PC-3 (cell line): ENCODE data around the gene ASPA. TPM values are rescaled to one million over a fixed set of nuclear protein-coding genes. Genes with fewer than 3 reads are reported as not detected.

Experiments used
- ATAC-seq: fragments of 200-7000 bp; cut with Tn5 transposase; 2 replicates; pipeline ENCODE4 v1.9.1; 2020; ENCODE audit warnings: mild to moderate bottlenecking, moderate library complexity
- BruUV-seq: library from RNA; stranded (reverse); fragments of 400-500 nt; replicated peaks from 2 replicates; lab custom pipeline; 2021; lab: Mats Ljungman, UMichigan
- CTCF ChIA-PET: fragments of 300-600 bp; sonication (Branson Sonifier 250); formaldehyde crosslinking; loops from one replicate; lab custom pipeline; 2022; ENCODE audit warnings: antibody characterized with exemption; lab: Charles Lee
- POLR2A ChIA-PET: fragments of 300-600 bp; sonication (Branson Sonifier 250); formaldehyde crosslinking; loops from one replicate; lab custom pipeline; 2022; ENCODE audit warnings: antibody characterized with exemption; ENCODE audit not compliant: unreplicated experiment; lab: Charles Lee
- DNase-seq: peaks from one replicate; pipeline ENCODE4 v3.0.0-alpha.2; 2015
- H2AFZ ChIP-seq: fragments of 300-600 bp; sonication (generic); 2 replicates; pipeline ENCODE4 v1.6.0; 2016; ENCODE audit warnings: antibody characterized with exemption, low read length
- H3F3A ChIP-seq: fragments of 300-600 bp; sonication (generic); one replicate; pipeline ENCODE4 v1.6.0; 2017; ENCODE audit warnings: antibody characterized with exemption, low read length, control low read depth, mild to moderate bottlenecking; ENCODE audit not compliant: unreplicated experiment
- H3K27ac ChIP-seq: fragments of 300-600 bp; sonication (generic); 2 replicates; pipeline ENCODE4 v1.5.1; 2016; ENCODE audit warnings: mild to moderate bottlenecking, low read length
- H3K27me3 ChIP-seq: fragments of 300-600 bp; sonication (generic); 2 replicates; pipeline ENCODE4 v1.6.1; 2016; ENCODE audit warnings: low read length, mixed read lengths
- H3K36me3 ChIP-seq: fragments of 300-600 bp; sonication (generic); 2 replicates; pipeline ENCODE4 v1.6.1; 2016; ENCODE audit warnings: low read depth, mixed run types, low read length, mixed read lengths
- H3K4me1 ChIP-seq: fragments of 300-600 bp; sonication (generic); 2 replicates; pipeline ENCODE4 v1.5.1; 2016; ENCODE audit warnings: low read length; ENCODE audit not compliant: insufficient read depth
- H3K4me2 ChIP-seq: fragments of 300-600 bp; sonication (generic); 2 replicates; pipeline ENCODE4 v1.6.0; 2016; ENCODE audit warnings: low read length
- H3K4me3 ChIP-seq: fragments of 300-600 bp; sonication (generic); 2 replicates; pipeline ENCODE4 v1.5.1; 2016; ENCODE audit warnings: mild to moderate bottlenecking, low read length, mixed read lengths
- H3K79me2 ChIP-seq: fragments of 300-600 bp; sonication (generic); 2 replicates; pipeline ENCODE4 v1.6.1; 2017; ENCODE audit warnings: low read length, mixed read lengths
- H3K9ac ChIP-seq: fragments of 300-600 bp; sonication (generic); 2 replicates; pipeline ENCODE4 v1.6.0; 2016; ENCODE audit warnings: mild to moderate bottlenecking, low read length
- H3K9me2 ChIP-seq: fragments of 300-600 bp; sonication (generic); replicated peaks from 2 replicates; pipeline ENCODE4 v1.6.1; 2016; ENCODE audit warnings: mixed run types, low read length, mixed read lengths
- H3K9me3 ChIP-seq: fragments of 300-600 bp; sonication (generic); 2 replicates; pipeline ENCODE4 v1.6.1; 2016; ENCODE audit warnings: low read length, mixed read lengths
- H4K20me1 ChIP-seq: fragments of 300-600 bp; sonication (generic); 2 replicates; pipeline ENCODE4 v1.6.1; 2016; ENCODE audit warnings: low read length, mixed read lengths
- EZH2 ChIP-seq: fragments of 300-600 bp; sonication (generic); IDR thresholded peaks from one replicate; pipeline ENCODE4 v1.6.1; 2017; ENCODE audit warnings: antibody characterized with exemption, mild to moderate bottlenecking, low read length; ENCODE audit not compliant: unreplicated experiment
- EZH2phosphoT487 ChIP-seq: fragments of 300-600 bp; sonication (generic); IDR thresholded peaks from 2 replicates; pipeline ENCODE4 v1.6.1; 2018; ENCODE audit warnings: mild to moderate bottlenecking, antibody characterized with exemption, low read length, borderline replicate concordance
- intact Hi-C: fragments of 100-400 bp; cut with micrococcal nuclease; formaldehyde crosslinking; loops from 2 replicates; pipeline ENCODE4 v1.9.0; 2023
- total RNA-seq: library from RNA; depleted of rRNA; stranded (reverse); fragments of >200 nt; gene quantifications from 2 replicates; pipeline ENCODE4 v1.2.3, GENCODE V29; 2014
- TF ChIP-seq, protein P1 (sequence below): fragments of 300-600 bp; sonication (generic); conservative IDR thresholded peaks from 2 replicates; pipeline ENCODE4 v1.5.1; 2017; ENCODE audit warnings: antibody characterized with exemption, low read depth, mild to moderate bottlenecking, low read length

The ASPA gene
- total RNA-seq, 1 experiment from 2014 or later: not detected

DNA sequence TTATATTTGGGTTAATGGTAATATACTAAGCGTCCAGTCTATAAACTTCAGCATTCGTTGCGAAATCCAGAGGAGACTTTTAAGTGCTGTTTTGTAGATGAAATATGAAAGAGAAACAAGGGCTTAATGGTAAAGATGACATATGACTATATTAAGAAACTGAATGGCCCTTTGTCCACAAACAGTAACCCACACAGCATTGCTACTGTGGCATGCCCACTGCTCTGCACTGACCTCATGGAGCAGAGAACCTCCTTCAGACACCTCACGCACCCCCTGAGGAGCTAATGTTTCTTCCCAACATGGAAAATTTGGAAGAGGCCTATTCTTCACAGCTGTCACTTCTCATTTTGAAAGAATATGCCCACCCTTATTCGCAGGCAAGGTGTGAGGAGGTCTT lies 26.7 kb downstream of the ASPA start:
- intact Hi-C loops: no loop called here
- ChIA-PET POLR2A (no interaction called here), CTCF (no interaction called here)
- Histone ChIP-seq H3K4me3 (no peak overlapping the region), H3K9me2 (no peaks in the 10 kb centered on the region), H3K9ac (no peak overlapping the region), H3K79me2 (no peaks in the 10 kb centered on the region), H3K36me3 (no peaks in the 10 kb centered on the region), H2AFZ (no peak overlapping the region), H4K20me1 (no peaks in the 10 kb centered on the region), H3F3A (no peaks in the 10 kb centered on the region), H3K9me3 (no peaks in the 10 kb centered on the region), H3K4me1 (no peaks in the 10 kb centered on the region), H3K27me3 (no peaks in the 10 kb centered on the region), H3K4me2 (no peak overlapping the region), H3K27ac (no peak overlapping the region)
- no peak for DNase-seq
- ATAC-seq: no peak
- no TSS peak for BruUV-seq
- TF ChIP-seq, protein P1, sequence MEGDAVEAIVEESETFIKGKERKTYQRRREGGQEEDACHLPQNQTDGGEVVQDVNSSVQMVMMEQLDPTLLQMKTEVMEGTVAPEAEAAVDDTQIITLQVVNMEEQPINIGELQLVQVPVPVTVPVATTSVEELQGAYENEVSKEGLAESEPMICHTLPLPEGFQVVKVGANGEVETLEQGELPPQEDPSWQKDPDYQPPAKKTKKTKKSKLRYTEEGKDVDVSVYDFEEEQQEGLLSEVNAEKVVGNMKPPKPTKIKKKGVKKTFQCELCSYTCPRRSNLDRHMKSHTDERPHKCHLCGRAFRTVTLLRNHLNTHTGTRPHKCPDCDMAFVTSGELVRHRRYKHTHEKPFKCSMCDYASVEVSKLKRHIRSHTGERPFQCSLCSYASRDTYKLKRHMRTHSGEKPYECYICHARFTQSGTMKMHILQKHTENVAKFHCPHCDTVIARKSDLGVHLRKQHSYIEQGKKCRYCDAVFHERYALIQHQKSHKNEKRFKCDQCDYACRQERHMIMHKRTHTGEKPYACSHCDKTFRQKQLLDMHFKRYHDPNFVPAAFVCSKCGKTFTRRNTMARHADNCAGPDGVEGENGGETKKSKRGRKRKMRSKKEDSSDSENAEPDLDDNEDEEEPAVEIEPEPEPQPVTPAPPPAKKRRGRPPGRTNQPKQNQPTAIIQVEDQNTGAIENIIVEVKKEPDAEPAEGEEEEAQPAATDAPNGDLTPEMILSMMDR: no peak
- TF ChIP-seq EZH2: no peak
- TF ChIP-seq EZH2phosphoT487: no peak

DNA sequence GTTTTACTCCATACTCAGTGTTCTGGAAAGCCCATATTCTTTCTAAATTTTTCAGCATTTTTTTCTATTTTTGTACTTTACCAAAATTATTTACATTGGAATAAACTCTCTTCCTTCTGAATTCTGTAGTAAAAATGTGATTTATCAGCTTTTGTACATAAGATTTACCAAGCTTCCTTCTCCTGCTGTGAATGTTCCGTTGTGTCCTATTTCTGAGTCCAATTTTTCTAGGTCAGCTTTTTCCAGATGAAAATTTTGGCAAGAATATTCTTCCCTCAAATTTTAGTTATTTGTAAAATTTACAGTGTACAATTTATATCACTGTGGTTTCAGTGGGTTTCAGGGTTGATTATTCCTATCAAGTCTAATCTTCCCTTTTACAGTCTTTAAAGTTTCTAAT lies 27.5 kb downstream of the ASPA start:
- ATAC-seq (no peak), DNase-seq (no peak)
- H3K27ac ChIP-seq: no peak overlapping the region
- H3K9me3 ChIP-seq: no peaks in the 10 kb centered on the region
- TF ChIP-seq, protein P1: no peak
- no peak for TF ChIP-seq EZH2phosphoT487
- TF ChIP-seq EZH2: no peak
- no peaks in the 10 kb centered on the region for H3K27me3 ChIP-seq
- no peaks in the 10 kb centered on the region for H3K9me2 ChIP-seq
- no peaks in the 10 kb centered on the region for H3K4me1 ChIP-seq
- no peak overlapping the region for H3K4me3 ChIP-seq
- H3K36me3 ChIP-seq: no peaks in the 10 kb centered on the region
- H3K9ac ChIP-seq: no peak overlapping the region
- CTCF ChIA-PET: no interaction called here
- intact Hi-C loops: no loop called here
- no peaks in the 10 kb centered on the region for H3K79me2 ChIP-seq
- H3K4me2 ChIP-seq: no peak overlapping the region
- POLR2A ChIA-PET: no interaction called here
- H3F3A ChIP-seq: no peaks in the 10 kb centered on the region
- H4K20me1 ChIP-seq: no peaks in the 10 kb centered on the region
- H2AFZ ChIP-seq: no peak overlapping the region
- no TSS peak for BruUV-seq

DNA sequence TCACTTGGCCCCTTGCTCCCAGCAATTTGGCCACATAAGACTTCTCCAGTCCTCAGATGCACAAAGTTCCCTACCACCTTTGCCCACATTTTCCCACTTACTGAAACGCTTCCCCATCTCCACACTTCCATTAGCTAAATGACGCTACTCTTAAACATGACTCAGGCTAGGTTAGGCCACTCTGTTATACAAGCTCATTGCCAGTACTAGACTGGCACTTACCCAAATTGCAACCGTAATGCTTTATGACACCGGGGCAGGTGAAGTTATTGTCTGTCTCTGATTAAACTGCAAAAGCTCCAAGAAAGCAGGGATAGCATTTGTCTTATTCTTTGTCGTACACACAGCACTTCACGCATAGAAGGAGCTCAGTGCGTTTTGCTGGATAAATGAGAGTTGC lies 29.2 kb downstream of the ASPA start:
- ChIA-PET POLR2A (no interaction called here), CTCF (no interaction called here)
- H4K20me1 ChIP-seq: no peaks in the 10 kb centered on the region
- H3K36me3 ChIP-seq: no peaks in the 10 kb centered on the region
- H3K9ac ChIP-seq: no peak overlapping the region
- no peak overlapping the region for H3K27ac ChIP-seq
- no peaks in the 10 kb centered on the region for H3K9me3 ChIP-seq
- TF ChIP-seq EZH2phosphoT487: no peak
- TF ChIP-seq, protein P1: no peak
- no peak for TF ChIP-seq EZH2
- no TSS peak for BruUV-seq
- H2AFZ ChIP-seq: no peak overlapping the region
- DNase-seq (no peak), ATAC-seq (no peak)
- no peaks in the 10 kb centered on the region for H3K4me1 ChIP-seq
- intact Hi-C loops: no loop called here
- H3K79me2 ChIP-seq: no peaks in the 10 kb centered on the region
- H3K4me3 ChIP-seq: no peak overlapping the region
- H3K9me2 ChIP-seq: no peaks in the 10 kb centered on the region
- H3K4me2 ChIP-seq: no peak overlapping the region
- no peaks in the 10 kb centered on the region for H3F3A ChIP-seq
- H3K27me3 ChIP-seq: no peaks in the 10 kb centered on the region
